NCI-H345 treated with DMSO at 0.1 percent for 48 hours (cell line): ENCODE results near the gene CBX1.

ENCODE experiments used
- DNase-seq: peaks from one replicate; lab custom pipeline; 2025; ENCODE audit not compliant: unreplicated experiment; lab: John Stamatoyannopoulos, UW

The CBX1 gene

GRCh38 chr17:48101012-48101720, at the start of gene CBX1:
Gene CBX1, minus strand, starts transcription at chr17:48101478. Its CDS starts 24,474 bp downstream, at chr17:48077004.
- peak; percentile 91 for DNase-seq

- DNase-seq: no peak
Measured at GRCh38 chr17:48150597-48151001, 49.3 kb upstream of the CBX1 start.

GRCh38 chr17:48149787-48150463, 48.6 kb upstream of the CBX1 start:
- no peak for DNase-seq

GRCh38 chr17:48148854-48149786, 47.8 kb upstream of the CBX1 start:
- DNase-seq: no peak

- no peak for DNase-seq
Measured at GRCh38 chr17:48148029-48148770, 46.9 kb upstream of the CBX1 start.

GRCh38 chr17:48144976-48145798, 43.9 kb upstream of the CBX1 start:
- DNase-seq: no peak

GRCh38 chr17:48144231-48144630, 43.0 kb upstream of the CBX1 start:
- DNase-seq: no peak

- no peak for DNase-seq
Measured at GRCh38 chr17:48143629-48144028, 42.4 kb upstream of the CBX1 start.

- DNase-seq: no peak
Measured at GRCh38 chr17:48139944-48140343, 38.7 kb upstream of the CBX1 start.

- DNase-seq: no peak
Measured at GRCh38 chr17:48137656-48138055, 36.4 kb upstream of the CBX1 start.

GRCh38 chr17:48134912-48135480, 33.7 kb upstream of the CBX1 start:
- DNase-seq: no peak

GRCh38 chr17:48132385-48132784, 31.1 kb upstream of the CBX1 start:
- no peak for DNase-seq

- DNase-seq: peak; percentile 21
Measured at GRCh38 chr17:48131216-48131824, 30.0 kb upstream of the CBX1 start.

GRCh38 chr17:48129981-48130380, 28.7 kb upstream of the CBX1 start:
- DNase-seq: no peak

GRCh38 chr17:48128400-48128799, 27.1 kb upstream of the CBX1 start:
- DNase-seq: no peak

GRCh38 chr17:48127371-48128051, 26.2 kb upstream of the CBX1 start:
- DNase-seq: no peak

GRCh38 chr17:48126532-48126850, 25.2 kb upstream of the CBX1 start:
- DNase-seq: no peak

GRCh38 chr17:48125829-48126531, 24.7 kb upstream of the CBX1 start:
- no peak for DNase-seq
